Right lobe of liver (tissue), 6 donors: ENCODE data around the gene BPGM. TPM values are rescaled to one million over a fixed set of nuclear protein-coding genes. Genes with fewer than 3 reads are reported as not detected.

Experiments used
- ATAC-seq, 4 donors: fragments of 200-7000 bp; cut with Tn5 transposase; one replicate each; pipeline ENCODE4 v1.9.1; 2020; ENCODE audit warnings: mild to moderate bottlenecking in 4 of 4, moderate library complexity in 4 of 4
- DNase-seq, 3 donors: peaks; one replicate each; pipeline ENCODE4 v3.0.0-alpha.2; 2020
- H3K27ac ChIP-seq, 3 donors: fragments of 200-600 bp; one replicate each; pipeline ENCODE4 v1.8.0; 2022
- H3K27me3 ChIP-seq, 2 donors: fragments of 200-600 bp; one replicate each; pipeline ENCODE4 v1.8.0; 2022
- H3K36me3 ChIP-seq, 4 donors: fragments of 200-600 bp; sonication (generic) in 1 of 4; one replicate each; pipeline versions ENCODE4 v1.5.1 to v1.8.0; 2017 to 2022; ENCODE audit warnings: control low read depth in 1 of 4
- H3K4me1 ChIP-seq, 4 donors: fragments of 200-600 bp; sonication (generic) in 1 of 4; one replicate each; pipeline versions ENCODE4 v1.5.1 to v1.8.0; 2017 to 2022; ENCODE audit warnings: control low read depth in 1 of 4
- H3K4me3 ChIP-seq, 3 donors: fragments of 200-600 bp; one replicate each; pipeline ENCODE4 v1.8.0; 2022
- H3K9me3 ChIP-seq, 4 donors: fragments of 200-600 bp; sonication (generic) in 1 of 4; one replicate each; pipeline versions ENCODE4 v1.5.1 to v1.8.0; 2017 to 2022; ENCODE audit warnings: control low read depth in 1 of 4
- POLR2A ChIP-seq: fragments of 450-650 bp; IDR thresholded peaks from one replicate; pipeline ENCODE4 v1.6.1; 2017; ENCODE audit warnings: antibody characterized with exemption, mild to moderate bottlenecking
- WGBS: methylation state at CpG from one replicate; pipeline ENCODE4 v1.1.6; 2018; ENCODE audit warnings: low coverage, low lambda C conversion rate; ENCODE audit not compliant: insufficient coverage; ENCODE audit errors: missing lambda C conversion rate; 5-methylcytosine and 5-hydroxymethylcytosine counted together
- intact Hi-C, 2 donors: fragments of 100-400 bp; cut with DNase I; formaldehyde crosslinking; loops; one replicate each; pipeline versions ENCODE4 v1.11.2 to v1.14.1; 2022
- total RNA-seq, 6 experiments: library from RNA; depleted of rRNA in 2 of 6; stranded (reverse); fragments of >200 nt in 2 of 6; fragmentation: NEBNext Ultra II Directional in 3 of 6; extraction: Animal tissue kit (Norgen Biotek cat#: 25700) in 3 of 6; gene quantifications; one replicate each; pipeline versions ENCODE4 v1.1.0 to v1.2.4, GENCODE V29; 2016 to 2023
- TF ChIP-seq, protein P1 (sequence below), 4 donors: fragments of 200-600 bp in 3 of 4; fragments of 450-650 bp in 1 of 4; IDR thresholded peaks; one replicate each; pipeline versions ENCODE4 v1.5.1 to v1.8.0; 2016 to 2022; ENCODE audit warnings: antibody characterized with exemption in 4 of 4, mild to moderate bottlenecking in 2 of 4
- donor health status: DM: no; HTN: yes; CAD: no.
- donor health status: DM: no; HTN: no; CAD: no.
- donor health status: DM: no; HTN: no; CAD: no.
- donor health status: DM: no; HTN: yes; CAD: no.
- donor health status: DM: no; HTN: yes; CAD: no.

Gene BPGM
- total RNA-seq, 6 experiments from 2014 or later: 5.9 to 10.9 (median 7.3) TPM

DNA sequence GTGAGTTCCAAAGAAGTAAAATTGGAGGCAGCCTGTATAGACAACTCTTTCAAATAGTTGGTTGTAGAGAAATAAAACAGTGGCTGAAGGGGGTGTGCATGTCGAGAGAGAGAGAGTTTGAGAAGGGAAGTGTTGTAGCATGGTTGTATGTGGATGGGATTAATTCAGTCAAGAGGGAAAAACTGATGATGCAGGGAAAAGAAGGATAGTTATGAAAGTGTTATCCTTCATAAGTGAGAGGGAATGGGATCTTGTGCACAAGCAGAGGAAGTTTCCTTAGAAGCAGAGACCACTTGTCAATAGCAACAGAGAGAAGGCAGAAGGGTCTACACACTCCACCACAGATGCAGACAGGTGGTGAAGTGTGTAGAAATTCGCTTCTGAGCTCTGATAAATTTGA is 30.0 kb upstream of the BPGM start:
- ATAC-seq: no peak
- TF ChIP-seq POLR2A: no peak
- TF ChIP-seq, protein P1, sequence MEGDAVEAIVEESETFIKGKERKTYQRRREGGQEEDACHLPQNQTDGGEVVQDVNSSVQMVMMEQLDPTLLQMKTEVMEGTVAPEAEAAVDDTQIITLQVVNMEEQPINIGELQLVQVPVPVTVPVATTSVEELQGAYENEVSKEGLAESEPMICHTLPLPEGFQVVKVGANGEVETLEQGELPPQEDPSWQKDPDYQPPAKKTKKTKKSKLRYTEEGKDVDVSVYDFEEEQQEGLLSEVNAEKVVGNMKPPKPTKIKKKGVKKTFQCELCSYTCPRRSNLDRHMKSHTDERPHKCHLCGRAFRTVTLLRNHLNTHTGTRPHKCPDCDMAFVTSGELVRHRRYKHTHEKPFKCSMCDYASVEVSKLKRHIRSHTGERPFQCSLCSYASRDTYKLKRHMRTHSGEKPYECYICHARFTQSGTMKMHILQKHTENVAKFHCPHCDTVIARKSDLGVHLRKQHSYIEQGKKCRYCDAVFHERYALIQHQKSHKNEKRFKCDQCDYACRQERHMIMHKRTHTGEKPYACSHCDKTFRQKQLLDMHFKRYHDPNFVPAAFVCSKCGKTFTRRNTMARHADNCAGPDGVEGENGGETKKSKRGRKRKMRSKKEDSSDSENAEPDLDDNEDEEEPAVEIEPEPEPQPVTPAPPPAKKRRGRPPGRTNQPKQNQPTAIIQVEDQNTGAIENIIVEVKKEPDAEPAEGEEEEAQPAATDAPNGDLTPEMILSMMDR (IDR thresholded peaks at IDR 0.05): no peak
- H3K27ac ChIP-seq: no peak overlapping the region
- no peaks in the 10 kb centered on the region for H3K36me3 ChIP-seq
- H3K9me3 ChIP-seq: no peaks in the 10 kb centered on the region
- intact Hi-C loops: loop anchor here in 1 of 2 donors (10.0 kb wide), 1 partner anchor 182 kb away; no protein-coding TSS in a partner anchor
- no peaks in the 10 kb centered on the region for H3K4me1 ChIP-seq
- 61% methylated on average over 2 of the region's 2 CpGs for WGBS
- DNase-seq: no peak
- no peak overlapping the region for H3K4me3 ChIP-seq
- H3K27me3 ChIP-seq: peaks cover 0 to 3% of the 10 kb centered on the region in 2 donors

DNA sequence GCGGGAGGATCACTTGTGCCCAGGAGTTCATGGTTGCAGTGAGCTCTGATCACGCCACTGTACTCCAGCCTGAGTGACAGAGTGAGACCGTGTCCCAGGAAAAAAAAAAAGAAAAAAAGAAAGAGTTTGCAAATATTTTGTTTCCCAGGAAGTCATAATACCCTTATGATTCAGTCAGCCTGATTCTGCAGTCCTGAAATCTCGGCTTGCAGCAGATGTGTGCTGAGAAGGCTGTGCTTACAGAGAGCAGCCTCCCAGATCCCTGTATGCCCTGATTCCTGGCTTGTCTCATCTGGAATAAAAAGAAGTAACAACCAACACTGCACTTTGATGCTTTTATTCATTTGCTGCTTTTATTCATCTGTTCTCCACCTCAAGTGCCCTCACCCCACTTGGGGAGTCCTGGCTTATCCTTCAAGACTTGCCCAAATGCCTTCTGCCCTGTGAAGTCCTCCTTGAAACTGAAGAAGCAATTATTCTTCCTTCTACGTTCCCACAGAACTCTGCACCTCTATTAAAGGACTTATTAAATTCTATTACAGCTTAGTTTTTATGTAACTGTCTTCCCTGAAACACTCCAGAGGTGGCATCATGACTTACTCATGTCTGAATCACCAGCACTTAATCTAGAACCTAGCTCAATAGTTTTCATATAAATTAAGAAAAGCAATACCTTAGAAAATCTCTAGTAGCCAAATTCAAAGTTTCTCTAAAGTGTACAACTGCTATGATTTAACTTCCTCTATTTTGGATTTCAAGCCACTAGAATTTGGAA is 27.7 kb upstream of the BPGM start:
- H3K4me3 ChIP-seq: no peak overlapping the region
- no peaks in the 10 kb centered on the region for H3K9me3 ChIP-seq
- TF ChIP-seq, protein P1 (IDR thresholded peaks at IDR 0.05): no peak
- TF ChIP-seq POLR2A: no peak
- H3K36me3 ChIP-seq: no peaks in the 10 kb centered on the region
- H3K27me3 ChIP-seq: peaks cover 0 to 3% of the 10 kb centered on the region in 2 donors
- 37% methylated on average over 4 of the region's 5 CpGs for WGBS
- no peaks in the 10 kb centered on the region for H3K4me1 ChIP-seq
- ATAC-seq (no peak), DNase-seq (no peak)
- no peak overlapping the region for H3K27ac ChIP-seq
- intact Hi-C loops: loop anchor here in 1 of 2 donors (10.0 kb wide), 1 partner anchor 184 kb away; no protein-coding TSS in a partner anchor

- 47% methylated on average over 2 of the region's 2 CpGs for WGBS
- Histone ChIP-seq H3K27ac (no peak overlapping the region), H3K36me3 (no peaks in the 10 kb centered on the region), H3K4me3 (no peak overlapping the region), H3K4me1 (no peaks in the 10 kb centered on the region), H3K27me3 (peaks cover 0 to 3% of the 10 kb centered on the region in 2 donors), H3K9me3 (no peaks in the 10 kb centered on the region)
- TF ChIP-seq POLR2A: no peak
- TF ChIP-seq, protein P1 (IDR thresholded peaks at IDR 0.05): no peak
- DNase-seq (no peak), ATAC-seq (no peak)
- intact Hi-C loops: loop anchor here in 1 of 2 donors (10.0 kb wide), 1 partner anchor 185 kb away; no protein-coding TSS in a partner anchor
These were observed 26.9 kb upstream of the BPGM start for GRCh38 chr7:134619627-134620331.

GRCh38 chr7:134622303-134622995 is 24.2 kb upstream of the BPGM start:
- H3K4me1 ChIP-seq: no peaks in the 10 kb centered on the region
- ATAC-seq: no peak
- intact Hi-C loops: no loop called here
- H3K36me3 ChIP-seq: no peaks in the 10 kb centered on the region
- DNase-seq: no peak
- TF ChIP-seq POLR2A: no peak
- TF ChIP-seq, protein P1 (IDR thresholded peaks at IDR 0.05): no peak
- 40% methylated on average over 7 of the region's 7 CpGs for WGBS
- no peaks in the 10 kb centered on the region for H3K9me3 ChIP-seq
- H3K27me3 ChIP-seq: peaks cover 0 to 3% of the 10 kb centered on the region in 2 donors
- H3K4me3 ChIP-seq: no peak overlapping the region
- H3K27ac ChIP-seq: no peak overlapping the region
